ENCODE data around the gene CALY.

Gene CALY

DNA sequence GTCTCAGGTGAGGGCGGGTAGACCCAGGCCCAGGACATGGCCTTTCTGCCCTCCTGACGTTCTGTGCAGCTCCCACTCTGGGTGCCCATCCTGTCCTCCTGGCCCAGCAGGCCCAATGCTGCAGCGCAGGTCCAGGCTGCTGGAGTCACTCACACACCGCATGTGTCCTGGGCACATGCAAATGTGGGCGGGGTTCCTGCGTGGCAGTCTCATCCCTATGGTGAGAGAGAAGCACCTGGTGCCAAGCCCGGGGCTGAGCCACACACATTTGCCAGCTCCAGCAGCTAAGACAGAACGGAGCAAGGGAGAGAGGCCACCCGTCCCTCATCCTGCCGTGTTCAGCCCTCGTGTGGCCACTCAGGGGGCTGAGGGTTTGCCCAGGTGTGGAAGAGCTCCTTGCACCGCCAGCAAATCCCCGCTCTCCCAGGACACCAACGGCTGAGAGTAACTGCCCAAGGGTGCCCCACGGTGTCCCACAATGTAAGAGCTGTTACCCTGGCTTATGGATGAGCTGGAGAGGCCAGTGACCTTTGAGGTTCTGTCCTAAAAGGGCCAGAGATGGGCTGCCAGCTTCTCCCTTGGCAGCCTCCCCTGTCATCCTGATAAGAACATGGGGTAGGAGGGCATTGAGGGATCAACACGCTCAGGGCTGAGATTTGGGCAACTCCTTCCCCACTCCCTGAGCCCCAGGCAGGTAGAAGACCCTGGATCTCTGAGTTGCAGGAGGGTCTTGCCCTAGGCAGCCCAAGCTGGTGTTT lies 16.7 kb upstream of the CALY start:
- H3K36me3 ChIP-seq (ENCODE audit: control insufficient read depth in 5 of 5, insufficient read depth in 5 of 5, low read length in 5 of 5) = peaks cover 0 to 9% (median 0%) of the 10 kb centered on the region in 5 donors
- no peak overlapping the region for H3K4me3 ChIP-seq (ENCODE audit: low read depth in 1 of 5, low read length in 5 of 5)
- no peak overlapping the region for H3K9ac ChIP-seq (ENCODE audit: low read length in 5 of 5)
- peaks cover 6 to 20% (median 17%) of the 10 kb centered on the region in 5 donors for H3K27me3 ChIP-seq (ENCODE audit: control insufficient read depth in 5 of 5, insufficient read depth in 4 of 5, low read length in 5 of 5)
- H3K27ac ChIP-seq (ENCODE audit: low read depth, low read length) = no peak overlapping the region
- peaks cover 0 to 33% (median 20%) of the 10 kb centered on the region in 5 donors for H3K4me1 ChIP-seq (ENCODE audit: control insufficient read depth in 5 of 5, insufficient read depth in 5 of 5, low read length in 5 of 5)
- no peaks in the 10 kb centered on the region for H3K9me3 ChIP-seq (ENCODE audit: control insufficient read depth in 5 of 5, low read length in 5 of 5)

DNA sequence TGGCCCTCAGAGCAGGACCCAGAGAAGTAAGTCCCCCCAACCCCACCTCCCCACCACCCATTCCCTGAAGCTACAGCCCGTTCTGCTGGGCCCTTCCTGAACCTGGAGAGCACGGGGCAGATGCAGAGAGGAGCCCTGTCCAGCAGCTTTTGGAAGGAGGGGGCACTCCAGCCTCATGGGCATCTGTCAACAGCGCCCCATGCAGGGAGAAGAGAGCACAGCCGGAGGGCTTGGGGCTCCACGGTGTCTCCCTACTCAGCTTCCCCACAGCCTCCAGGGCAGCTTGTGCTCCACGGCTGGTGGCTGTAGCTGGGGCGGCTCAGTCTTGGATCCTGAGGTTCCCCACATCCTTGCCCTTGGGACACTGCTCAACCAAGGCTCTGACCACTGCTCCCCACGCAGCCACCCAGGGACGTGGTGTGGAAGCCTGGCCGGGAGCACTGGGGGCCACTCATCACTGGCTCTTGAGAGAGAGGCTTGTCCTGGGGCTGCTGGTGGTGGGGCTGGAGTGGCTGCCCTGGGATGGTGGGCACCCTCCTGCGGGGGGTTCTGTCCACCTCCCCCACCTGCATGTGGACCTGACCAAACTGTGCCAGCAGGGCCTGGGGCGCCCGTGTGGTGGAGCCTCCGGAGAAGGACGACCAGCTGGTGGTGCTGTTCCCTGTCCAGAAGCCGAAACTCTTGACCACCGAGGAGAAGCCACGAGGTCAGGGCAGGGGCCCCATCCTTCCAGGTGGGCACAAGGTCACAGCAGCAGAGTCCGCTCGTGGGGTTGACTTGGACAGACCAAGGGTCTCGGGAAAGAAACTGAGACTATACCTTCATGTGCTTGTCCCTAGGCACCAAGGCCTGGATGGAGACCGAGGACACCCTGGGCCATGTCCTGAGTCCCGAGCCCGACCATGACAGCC lies 15.0 kb upstream of the CALY start:
- Histone ChIP-seq H3K9ac (ENCODE audit: low read length in 5 of 5) (no peak overlapping the region), H3K9me3 (ENCODE audit: control insufficient read depth in 5 of 5, low read length in 5 of 5) (no peaks in the 10 kb centered on the region), H3K36me3 (ENCODE audit: control insufficient read depth in 5 of 5, insufficient read depth in 5 of 5, low read length in 5 of 5) (peaks cover 0 to 9% (median 0%) of the 10 kb centered on the region in 5 donors), H3K27ac (ENCODE audit: low read depth, low read length) (no peak overlapping the region), H3K4me1 (ENCODE audit: control insufficient read depth in 5 of 5, insufficient read depth in 5 of 5, low read length in 5 of 5) (peaks cover 0 to 26% (median 13%) of the 10 kb centered on the region in 5 donors), H3K4me3 (ENCODE audit: low read depth in 1 of 5, low read length in 5 of 5) (no peak overlapping the region), H3K27me3 (ENCODE audit: control insufficient read depth in 5 of 5, insufficient read depth in 4 of 5, low read length in 5 of 5) (peaks cover 6 to 32% (median 24%) of the 10 kb centered on the region in 5 donors)

DNA sequence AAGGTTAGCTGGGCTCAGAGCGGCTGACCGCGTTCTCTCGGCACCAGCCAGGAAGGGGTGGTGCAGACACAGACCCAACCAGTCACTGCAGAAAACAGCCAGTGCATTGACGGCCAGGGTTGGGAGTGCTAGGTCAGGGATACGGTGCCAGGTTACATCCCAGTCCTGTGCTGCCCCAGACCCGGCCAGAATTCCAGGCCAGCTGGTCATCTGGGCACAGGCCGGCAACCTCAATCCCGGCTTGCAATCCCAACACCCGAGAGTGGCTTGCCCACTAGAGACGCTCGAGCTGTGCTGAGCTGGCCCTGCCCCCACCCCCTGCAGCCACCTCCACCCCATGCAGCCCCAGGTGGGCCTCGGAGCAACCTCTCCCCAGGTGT lies 14.2 kb upstream of the CALY start:
- peaks cover 6 to 38% (median 26%) of the 10 kb centered on the region in 5 donors for H3K27me3 ChIP-seq (ENCODE audit: control insufficient read depth in 5 of 5, insufficient read depth in 4 of 5, low read length in 5 of 5)
- H3K4me1 ChIP-seq (ENCODE audit: control insufficient read depth in 5 of 5, insufficient read depth in 5 of 5, low read length in 5 of 5) = peaks cover 0 to 18% (median 6%) of the 10 kb centered on the region in 5 donors
- no peak overlapping the region for H3K4me3 ChIP-seq (ENCODE audit: low read depth in 1 of 5, low read length in 5 of 5)
- H3K9me3 ChIP-seq (ENCODE audit: control insufficient read depth in 5 of 5, low read length in 5 of 5) = no peaks in the 10 kb centered on the region
- H3K27ac ChIP-seq (ENCODE audit: low read depth, low read length) = no peak overlapping the region
- peaks cover 0 to 9% (median 0%) of the 10 kb centered on the region in 5 donors for H3K36me3 ChIP-seq (ENCODE audit: control insufficient read depth in 5 of 5, insufficient read depth in 5 of 5, low read length in 5 of 5)
- peak overlapping the region in 1 of 5 donors; percentile 11 for H3K9ac ChIP-seq (ENCODE audit: low read length in 5 of 5)

DNA sequence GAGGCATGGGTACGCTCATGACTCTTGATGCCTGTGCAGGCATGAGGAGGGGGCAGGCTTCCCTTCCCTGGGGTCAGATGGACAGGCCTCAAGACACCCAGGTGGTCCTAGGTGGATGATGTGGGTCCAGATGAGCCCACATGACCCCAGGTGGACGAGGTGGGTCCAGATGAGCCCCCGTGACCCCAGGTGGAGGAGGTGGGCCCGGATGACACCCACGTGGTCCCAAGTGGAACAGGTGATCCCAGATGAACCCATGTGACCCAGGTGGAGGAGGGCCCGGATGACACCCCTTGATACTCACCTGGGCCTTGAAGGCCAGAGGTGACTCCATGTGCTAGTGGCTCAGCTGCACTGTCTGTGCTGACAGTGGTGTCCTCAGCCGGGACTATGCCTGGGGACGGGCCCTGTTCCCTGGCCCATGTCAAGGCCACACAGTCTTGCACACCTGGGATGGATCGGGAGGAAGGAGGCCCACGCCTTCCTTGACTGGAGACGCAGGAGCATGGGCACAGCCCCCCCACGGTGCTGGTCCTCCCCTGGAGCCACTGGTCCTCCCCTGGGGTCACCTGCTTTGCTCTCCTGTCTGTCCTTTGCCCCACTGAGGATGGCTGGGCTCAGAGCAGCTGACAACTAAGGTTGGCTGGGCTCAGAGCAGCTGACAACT lies 13.7 kb upstream of the CALY start:
- no peak overlapping the region for H3K27ac ChIP-seq (ENCODE audit: low read depth, low read length)
- no peaks in the 10 kb centered on the region for H3K9me3 ChIP-seq (ENCODE audit: control insufficient read depth in 5 of 5, low read length in 5 of 5)
- peak overlapping the region in 1 of 5 donors; percentile 11 for H3K9ac ChIP-seq (ENCODE audit: low read length in 5 of 5)
- peaks cover 0 to 14% (median 4%) of the 10 kb centered on the region in 5 donors for H3K4me1 ChIP-seq (ENCODE audit: control insufficient read depth in 5 of 5, insufficient read depth in 5 of 5, low read length in 5 of 5)
- H3K4me3 ChIP-seq (ENCODE audit: low read depth in 1 of 5, low read length in 5 of 5) = no peak overlapping the region
- H3K36me3 ChIP-seq (ENCODE audit: control insufficient read depth in 5 of 5, insufficient read depth in 5 of 5, low read length in 5 of 5) = peaks cover 0 to 9% (median 0%) of the 10 kb centered on the region in 5 donors
- H3K27me3 ChIP-seq (ENCODE audit: control insufficient read depth in 5 of 5, insufficient read depth in 4 of 5, low read length in 5 of 5) = peaks cover 6 to 41% (median 26%) of the 10 kb centered on the region in 5 donors

- Histone ChIP-seq H3K9me3 (ENCODE audit: control insufficient read depth in 5 of 5, low read length in 5 of 5) (no peaks in the 10 kb centered on the region), H3K4me1 (ENCODE audit: control insufficient read depth in 5 of 5, insufficient read depth in 5 of 5, low read length in 5 of 5) (peaks cover 0 to 14% (median 4%) of the 10 kb centered on the region in 5 donors), H3K36me3 (ENCODE audit: control insufficient read depth in 5 of 5, insufficient read depth in 5 of 5, low read length in 5 of 5) (peaks cover 0 to 3% (median 0%) of the 10 kb centered on the region in 5 donors), H3K27ac (ENCODE audit: low read depth, low read length) (no peak overlapping the region), H3K27me3 (ENCODE audit: control insufficient read depth in 5 of 5, insufficient read depth in 4 of 5, low read length in 5 of 5) (peaks cover 6 to 45% (median 31%) of the 10 kb centered on the region in 5 donors), H3K4me3 (ENCODE audit: low read depth in 1 of 5, low read length in 5 of 5) (no peak overlapping the region), H3K9ac (ENCODE audit: low read length in 5 of 5) (no peak overlapping the region)
These were observed 12.9 kb upstream of the CALY start for GRCh38 chr10:133349577-133350011.

GRCh38 chr10:133349160-133349568 lies 12.5 kb upstream of the CALY start:
- H3K36me3 ChIP-seq (ENCODE audit: control insufficient read depth in 5 of 5, insufficient read depth in 5 of 5, low read length in 5 of 5) = no peaks in the 10 kb centered on the region
- H3K4me3 ChIP-seq (ENCODE audit: low read depth in 1 of 5, low read length in 5 of 5) = no peak overlapping the region
- peaks cover 0 to 14% (median 4%) of the 10 kb centered on the region in 5 donors for H3K4me1 ChIP-seq (ENCODE audit: control insufficient read depth in 5 of 5, insufficient read depth in 5 of 5, low read length in 5 of 5)
- no peak overlapping the region for H3K9ac ChIP-seq (ENCODE audit: low read length in 5 of 5)
- H3K9me3 ChIP-seq (ENCODE audit: control insufficient read depth in 5 of 5, low read length in 5 of 5) = no peaks in the 10 kb centered on the region
- H3K27me3 ChIP-seq (ENCODE audit: control insufficient read depth in 5 of 5, insufficient read depth in 4 of 5, low read length in 5 of 5) = peaks cover 6 to 47% (median 33%) of the 10 kb centered on the region in 5 donors
- no peak overlapping the region for H3K27ac ChIP-seq (ENCODE audit: low read depth, low read length)

DNA sequence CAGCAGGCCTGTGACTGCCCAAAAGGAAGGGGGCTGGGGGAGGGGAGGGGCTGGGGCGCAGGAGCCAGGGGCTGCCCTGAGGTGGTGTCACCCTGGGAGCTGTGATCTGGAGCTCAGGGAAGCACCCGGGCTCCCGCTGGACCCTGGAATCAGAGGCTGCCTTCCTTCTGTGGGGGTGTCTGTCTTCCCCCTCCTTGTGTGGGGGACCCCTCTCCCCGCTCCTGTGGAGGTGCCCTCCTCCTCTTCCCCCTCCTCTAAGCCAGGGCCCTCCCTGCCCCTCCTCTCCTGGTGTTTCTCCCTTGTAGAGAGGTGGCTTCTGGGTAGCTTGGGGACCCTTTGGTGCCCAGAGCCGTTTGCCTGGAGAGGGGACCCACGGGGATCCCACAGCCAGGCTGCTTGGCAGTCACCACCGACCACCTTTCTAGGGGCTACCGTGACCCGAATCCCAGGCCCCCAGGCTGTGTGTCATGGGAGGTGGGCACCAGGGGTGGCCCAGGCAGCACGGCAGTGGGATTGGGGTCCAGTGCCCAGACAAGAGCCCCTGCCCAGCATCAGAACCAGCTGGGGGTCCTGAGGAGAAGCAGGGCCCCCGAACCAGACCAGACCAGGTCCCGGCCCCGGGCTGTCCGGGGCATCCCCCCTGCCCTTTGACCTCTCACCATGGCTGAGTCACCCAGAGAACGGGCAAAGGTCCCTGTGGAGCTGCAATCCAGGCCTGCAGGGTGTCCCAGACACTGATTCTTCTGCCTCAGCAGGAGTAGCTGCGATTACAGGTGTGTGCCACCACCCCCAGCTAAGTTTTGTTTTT lies 11.2 kb upstream of the CALY start:
- Histone ChIP-seq H3K4me1 (ENCODE audit: control insufficient read depth in 5 of 5, insufficient read depth in 5 of 5, low read length in 5 of 5) (peaks cover 0 to 14% (median 4%) of the 10 kb centered on the region in 5 donors), H3K27ac (ENCODE audit: low read depth, low read length) (no peak overlapping the region), H3K9me3 (ENCODE audit: control insufficient read depth in 5 of 5, low read length in 5 of 5) (no peaks in the 10 kb centered on the region), H3K27me3 (ENCODE audit: control insufficient read depth in 5 of 5, insufficient read depth in 4 of 5, low read length in 5 of 5) (peaks cover 11 to 54% (median 40%) of the 10 kb centered on the region in 5 donors), H3K36me3 (ENCODE audit: control insufficient read depth in 5 of 5, insufficient read depth in 5 of 5, low read length in 5 of 5) (no peaks in the 10 kb centered on the region), H3K4me3 (ENCODE audit: low read depth in 1 of 5, low read length in 5 of 5) (no peak overlapping the region), H3K9ac (ENCODE audit: low read length in 5 of 5) (no peak overlapping the region)

- Histone ChIP-seq H3K27ac (ENCODE audit: low read depth, low read length) (no peak overlapping the region), H3K9me3 (ENCODE audit: control insufficient read depth in 5 of 5, low read length in 5 of 5) (no peaks in the 10 kb centered on the region), H3K36me3 (ENCODE audit: control insufficient read depth in 5 of 5, insufficient read depth in 5 of 5, low read length in 5 of 5) (no peaks in the 10 kb centered on the region), H3K9ac (ENCODE audit: low read length in 5 of 5) (no peak overlapping the region), H3K4me1 (ENCODE audit: control insufficient read depth in 5 of 5, insufficient read depth in 5 of 5, low read length in 5 of 5) (peaks cover 0 to 14% (median 4%) of the 10 kb centered on the region in 5 donors), H3K4me3 (ENCODE audit: low read depth in 1 of 5, low read length in 5 of 5) (no peak overlapping the region), H3K27me3 (ENCODE audit: control insufficient read depth in 5 of 5, insufficient read depth in 4 of 5, low read length in 5 of 5) (peaks cover 11 to 62% (median 38%) of the 10 kb centered on the region in 5 donors)
These were observed 9.7 kb upstream of the CALY start for GRCh38 chr10:133346413-133346812.

DNA sequence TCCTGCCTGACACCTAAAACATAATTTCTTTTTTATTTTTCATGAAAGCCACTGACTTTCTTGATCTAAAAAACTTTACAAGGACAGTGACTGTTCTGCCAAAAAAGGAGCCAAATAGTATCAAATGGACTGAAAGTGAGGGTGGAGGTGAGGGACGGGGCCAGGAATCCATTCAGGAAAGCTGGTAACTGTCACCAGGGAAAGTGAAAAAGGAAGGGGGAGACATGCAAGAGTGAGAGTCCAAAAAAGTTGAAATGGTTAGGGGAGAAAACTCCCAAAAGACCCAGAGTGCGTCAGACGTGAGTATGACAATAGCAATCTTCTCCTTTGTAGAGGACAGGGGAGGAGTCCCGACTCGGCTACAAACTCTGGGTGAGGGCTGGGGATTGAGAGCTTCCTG lies 7.5 kb upstream of the CALY start:
- Histone ChIP-seq H3K4me3 (ENCODE audit: low read depth in 1 of 5, low read length in 5 of 5) (no peak overlapping the region), H3K27me3 (ENCODE audit: control insufficient read depth in 5 of 5, insufficient read depth in 4 of 5, low read length in 5 of 5) (peaks cover 5 to 60% (median 31%) of the 10 kb centered on the region in 5 donors), H3K9me3 (ENCODE audit: control insufficient read depth in 5 of 5, low read length in 5 of 5) (no peaks in the 10 kb centered on the region), H3K4me1 (ENCODE audit: control insufficient read depth in 5 of 5, insufficient read depth in 5 of 5, low read length in 5 of 5) (peaks cover 0 to 6% (median 3%) of the 10 kb centered on the region in 5 donors), H3K27ac (ENCODE audit: low read depth, low read length) (no peak overlapping the region), H3K9ac (ENCODE audit: low read length in 5 of 5) (no peak overlapping the region), H3K36me3 (ENCODE audit: control insufficient read depth in 5 of 5, insufficient read depth in 5 of 5, low read length in 5 of 5) (no peaks in the 10 kb centered on the region)
